Measurements from ENCODE around the gene SLC35F4. TPM values are rescaled to one million over a fixed set of nuclear protein-coding genes. Genes with fewer than 3 reads are reported as not detected.
A peak's percentile ranks its signal among the peaks of the same experiment; 100 is the strongest.
"Not testable (repeated sequence)": the region's sequence is repeated elsewhere in the genome, so short reads cannot be mapped to it uniquely, and the experiment has no call there.

Gene SLC35F4
- total RNA-seq (2014; rRNA removed; shearing (Covaris generic)), result not detected in 2 replicates
- not detected in 2 replicates for polyA plus RNA-seq (2014; cell fraction: nucleus; rRNA removed)

DNA sequence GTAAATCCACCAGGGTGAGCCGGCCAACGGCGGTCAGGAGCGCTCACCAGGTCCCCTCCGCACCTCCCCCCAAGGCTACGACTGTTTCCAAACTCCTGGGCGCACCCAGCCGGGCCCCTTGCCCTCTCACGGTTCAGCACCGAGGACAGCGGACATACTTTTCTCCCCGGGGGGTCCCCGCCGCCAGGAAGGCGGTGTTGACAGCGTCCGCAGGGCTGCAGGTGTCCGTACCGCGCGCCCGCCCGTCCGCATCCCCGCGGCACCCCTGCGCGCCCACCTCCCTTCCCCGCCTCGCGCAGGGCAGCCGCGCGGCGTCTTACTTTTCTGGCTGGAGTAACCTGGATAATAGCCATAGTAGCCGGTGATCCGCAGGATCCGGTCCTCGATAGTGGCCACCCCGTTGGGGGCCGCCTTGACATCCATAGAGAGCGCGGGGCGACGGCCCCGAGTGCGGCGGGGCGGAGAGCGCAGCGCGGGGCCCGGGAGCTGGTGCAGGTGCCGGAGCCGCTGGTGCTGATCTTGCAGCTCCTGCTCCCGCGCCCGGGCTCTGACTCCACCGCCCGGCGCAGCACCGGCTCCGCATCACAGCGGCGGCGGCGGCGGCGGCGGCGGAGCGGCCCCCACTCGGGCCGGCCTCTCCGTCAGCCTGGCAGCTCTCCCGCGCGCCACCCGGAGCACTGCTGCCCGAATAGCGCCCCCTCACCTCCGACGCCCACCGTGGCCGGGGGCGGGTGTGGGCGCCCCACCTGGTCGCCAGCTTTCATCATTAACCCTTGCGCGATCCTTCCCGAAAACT, at the start of gene SLC35F4:
Gene SLC35F4 (minus strand): TSS at position 690 of the 796 bp plus-strand sequence.
- DNase-seq (ENCODE audit: extremely low read depth, low read depth), result no peak

DNA sequence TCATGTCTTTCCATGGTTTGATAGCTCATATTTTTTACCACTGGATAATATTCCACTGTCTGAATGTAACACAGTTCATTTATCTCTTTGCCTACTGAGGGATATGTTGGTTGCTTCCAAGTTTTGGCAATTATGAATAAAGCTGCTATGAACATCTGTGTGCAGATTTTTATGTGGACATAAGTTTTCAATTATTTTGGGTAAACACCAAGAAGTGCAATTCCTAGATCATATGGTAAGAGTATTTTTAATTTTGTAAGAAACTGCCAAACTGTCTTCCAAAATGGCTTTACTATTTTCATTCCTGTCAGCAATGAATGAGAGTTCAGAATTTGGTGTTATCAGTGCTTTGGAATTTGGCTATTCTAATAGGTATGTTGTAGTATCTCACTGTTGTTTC, 43.7 kb upstream of the SLC35F4 start:
- no peak for DNase-seq (ENCODE audit: extremely low read depth, low read depth)

DNA sequence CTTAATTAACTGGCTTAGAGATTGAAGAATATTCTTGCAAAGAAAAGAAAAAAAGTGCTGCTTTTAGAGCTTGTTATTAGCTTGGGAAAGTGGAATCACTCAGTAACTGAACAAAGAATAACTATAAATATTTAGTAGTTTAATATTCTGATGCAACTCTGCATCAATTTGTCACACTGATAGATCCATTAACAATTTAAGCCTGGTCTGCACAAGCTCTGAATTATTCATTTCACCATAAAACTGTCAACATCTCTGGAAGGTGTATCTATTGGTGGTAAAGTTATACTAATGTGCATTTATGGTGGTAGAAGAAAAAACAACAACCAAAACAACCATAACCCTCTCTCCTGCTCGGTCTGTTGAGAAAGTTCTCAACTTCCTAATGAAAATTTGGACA, 38.1 kb upstream of the SLC35F4 start:
- no peak for DNase-seq (ENCODE audit: extremely low read depth, low read depth)

DNA sequence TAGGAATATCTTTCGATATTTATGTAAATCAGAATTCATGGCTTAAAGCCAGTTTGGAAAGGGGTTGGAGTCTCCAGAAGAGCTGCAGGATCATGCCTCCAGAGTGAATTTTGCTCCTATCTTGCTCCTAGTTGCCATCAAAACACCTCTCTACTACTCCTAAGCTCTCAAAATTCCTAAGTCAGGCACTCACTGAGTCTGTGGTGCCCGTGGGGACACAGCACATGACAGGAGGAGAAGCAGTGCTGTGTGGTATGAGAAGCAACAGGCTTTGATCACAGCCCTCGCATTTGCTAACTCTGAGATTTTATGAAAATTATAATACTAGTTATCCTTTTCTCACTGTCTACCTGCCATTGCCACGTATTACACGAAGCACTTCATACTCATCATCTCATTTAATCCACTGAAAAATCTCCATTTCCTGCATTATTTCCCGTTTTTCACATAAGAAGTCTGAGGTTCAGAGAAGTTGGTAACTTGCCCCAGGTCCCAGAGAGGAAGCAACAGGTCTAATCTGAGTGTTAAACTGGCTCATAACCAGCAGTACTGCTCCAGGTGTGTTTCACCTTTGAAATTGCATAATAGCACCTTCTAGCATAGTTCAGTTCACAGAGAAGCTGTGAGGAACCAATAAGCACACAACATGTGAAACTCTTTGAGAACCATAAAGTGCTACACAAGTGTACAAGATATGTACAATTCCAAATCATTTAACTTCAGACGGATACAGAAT, 33.1 kb upstream of the SLC35F4 start:
- DNase-seq (ENCODE audit: extremely low read depth, low read depth), result no peak

DNA sequence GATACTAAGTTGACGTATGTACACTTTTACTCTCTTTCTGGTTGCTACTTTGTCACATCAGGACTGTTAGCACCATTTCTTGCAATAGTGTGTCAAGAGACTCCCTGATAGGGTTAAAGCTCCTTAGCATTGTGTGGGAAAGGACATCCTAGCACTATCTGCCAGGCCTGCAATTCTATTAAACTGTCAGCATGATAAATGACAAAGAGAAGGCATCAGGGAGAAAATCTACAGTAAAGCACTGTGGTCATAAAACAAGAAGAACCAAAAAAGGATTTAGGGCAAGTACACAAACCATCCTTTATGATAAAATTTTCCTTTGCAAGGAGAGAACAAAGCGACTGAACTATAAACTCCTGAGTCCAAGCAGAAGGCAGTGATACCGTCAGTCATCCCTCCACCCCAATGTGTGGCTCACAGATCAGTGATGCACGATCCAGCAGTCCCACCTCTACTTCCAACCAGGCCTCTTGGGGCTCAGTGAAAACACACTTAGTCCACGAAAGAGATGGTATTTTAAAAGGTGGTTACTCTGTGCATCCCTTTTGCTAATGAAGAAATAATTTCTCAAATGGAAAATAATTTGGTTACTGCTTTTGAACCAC, 31.4 kb upstream of the SLC35F4 start:
- no peak for DNase-seq (ENCODE audit: extremely low read depth, low read depth)

DNA sequence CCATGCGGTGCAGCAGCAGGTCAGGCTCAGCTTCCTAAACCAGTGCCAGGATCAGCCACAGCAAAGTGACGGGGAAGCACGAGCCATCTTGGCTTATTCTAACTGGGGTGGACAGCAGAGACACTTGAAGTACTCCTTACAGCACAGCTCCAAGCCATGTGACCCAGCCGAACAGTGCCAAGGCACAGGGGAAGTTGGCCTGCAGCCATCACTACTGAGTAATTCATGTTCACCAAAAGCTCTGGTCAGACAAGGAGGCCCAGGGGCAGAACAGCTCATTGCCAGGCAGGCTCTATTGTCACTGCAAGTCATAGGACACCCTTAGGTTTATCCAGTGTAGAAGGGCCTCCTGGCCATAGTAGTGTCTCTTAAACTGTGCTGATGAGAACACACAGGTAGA, 23.4 kb upstream of the SLC35F4 start:
- DNase-seq (ENCODE audit: extremely low read depth, low read depth), result no peak

DNA sequence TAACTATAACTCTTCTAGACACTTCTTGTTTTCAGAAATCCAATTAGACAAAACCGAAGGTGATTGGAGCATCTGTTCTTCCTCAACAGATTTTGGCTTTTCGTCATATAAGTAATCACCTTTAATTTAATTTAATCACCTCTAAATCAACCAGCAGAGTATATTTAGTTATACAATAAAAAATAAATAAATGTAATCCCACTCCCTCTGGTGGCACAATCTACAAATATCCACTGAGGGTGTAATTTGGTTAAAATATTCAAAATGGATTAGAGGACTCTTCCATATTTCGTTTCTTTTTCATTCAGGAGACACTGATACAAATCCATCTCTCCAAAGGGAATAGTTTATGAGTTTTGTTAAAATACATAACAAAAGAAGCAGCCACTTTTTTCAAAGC, 18.3 kb upstream of the SLC35F4 start:
- DNase-seq (ENCODE audit: extremely low read depth, low read depth), result no peak

DNA sequence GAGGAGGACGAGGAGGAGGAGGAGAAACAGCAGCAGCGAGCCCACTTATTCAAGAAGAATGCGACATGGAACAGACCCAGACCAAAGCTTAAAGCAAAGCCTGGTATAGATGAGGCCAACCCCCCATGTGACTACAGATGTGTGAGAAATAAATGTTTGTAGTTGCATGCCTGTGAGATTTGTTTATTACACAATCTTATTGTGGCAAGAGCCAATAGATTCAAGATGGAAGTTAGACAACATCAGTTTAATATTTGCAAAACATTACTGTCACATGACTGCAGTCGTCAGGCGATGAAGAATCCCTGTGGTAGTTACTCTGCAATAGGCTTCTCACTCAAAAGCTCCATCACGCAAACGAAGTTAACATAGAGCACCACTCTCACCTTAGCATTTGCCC, 17.2 kb upstream of the SLC35F4 start:
- no peak for DNase-seq (ENCODE audit: extremely low read depth, low read depth)

DNA sequence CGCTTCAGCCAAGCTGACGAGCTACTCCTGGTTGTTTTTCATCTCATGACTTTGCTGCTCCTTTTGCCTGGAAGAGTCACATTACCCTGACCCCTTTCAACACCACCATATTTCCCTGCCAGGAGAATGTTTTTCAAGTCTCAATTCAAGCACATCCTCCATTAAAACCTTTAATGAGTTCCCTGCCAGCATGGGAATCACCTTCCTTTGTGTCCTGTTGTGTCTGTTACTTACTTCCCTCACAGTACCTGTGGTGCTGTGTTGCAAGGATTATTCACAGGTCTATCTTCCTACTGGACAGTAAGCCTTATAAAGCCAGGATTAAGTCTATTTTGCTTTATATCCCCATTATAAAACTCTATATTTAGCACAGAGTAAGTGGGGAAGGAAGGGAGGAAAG, 13.6 kb upstream of the SLC35F4 start:
- DNase-seq (ENCODE audit: extremely low read depth, low read depth), result no peak

DNA sequence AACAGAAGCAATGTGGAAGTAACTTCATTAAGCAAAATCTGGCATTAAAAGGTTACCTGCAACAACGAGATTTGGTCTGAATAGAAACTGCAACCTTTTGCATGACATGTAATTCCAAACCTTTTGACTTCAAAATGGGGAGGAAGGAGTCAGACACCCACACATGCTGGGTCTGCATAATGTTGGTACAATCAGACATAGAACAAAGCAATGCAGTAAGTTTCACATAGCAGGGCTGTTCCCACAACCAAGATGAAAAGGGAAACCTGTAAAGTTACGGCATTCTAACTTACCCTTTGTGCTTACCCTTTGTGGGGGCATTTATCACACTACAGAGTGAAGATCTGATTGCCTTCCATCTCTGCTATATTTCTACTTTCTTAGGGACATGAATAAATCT, 10.1 kb upstream of the SLC35F4 start:
- no peak for DNase-seq (ENCODE audit: extremely low read depth, low read depth)

DNA sequence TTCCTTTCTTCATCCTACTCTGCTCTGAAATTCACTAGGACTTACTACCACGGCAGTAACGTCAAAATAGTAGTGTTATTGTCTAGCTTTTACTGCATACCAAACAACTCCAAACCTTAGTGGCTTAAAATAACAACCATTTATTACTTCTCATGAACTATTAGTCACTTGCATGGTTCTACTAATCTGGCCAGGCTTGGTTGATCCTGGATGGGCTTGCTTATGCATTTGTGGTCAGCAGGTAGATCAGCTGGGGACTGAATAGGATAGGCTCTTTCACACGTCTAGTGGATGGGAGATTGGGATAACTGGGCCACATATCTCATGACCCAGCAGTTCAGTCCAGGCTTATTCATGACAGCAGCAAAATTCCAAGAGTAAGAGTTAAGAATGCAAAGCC, 9.4 kb upstream of the SLC35F4 start:
- DNase-seq (ENCODE audit: extremely low read depth, low read depth), result no peak

DNA sequence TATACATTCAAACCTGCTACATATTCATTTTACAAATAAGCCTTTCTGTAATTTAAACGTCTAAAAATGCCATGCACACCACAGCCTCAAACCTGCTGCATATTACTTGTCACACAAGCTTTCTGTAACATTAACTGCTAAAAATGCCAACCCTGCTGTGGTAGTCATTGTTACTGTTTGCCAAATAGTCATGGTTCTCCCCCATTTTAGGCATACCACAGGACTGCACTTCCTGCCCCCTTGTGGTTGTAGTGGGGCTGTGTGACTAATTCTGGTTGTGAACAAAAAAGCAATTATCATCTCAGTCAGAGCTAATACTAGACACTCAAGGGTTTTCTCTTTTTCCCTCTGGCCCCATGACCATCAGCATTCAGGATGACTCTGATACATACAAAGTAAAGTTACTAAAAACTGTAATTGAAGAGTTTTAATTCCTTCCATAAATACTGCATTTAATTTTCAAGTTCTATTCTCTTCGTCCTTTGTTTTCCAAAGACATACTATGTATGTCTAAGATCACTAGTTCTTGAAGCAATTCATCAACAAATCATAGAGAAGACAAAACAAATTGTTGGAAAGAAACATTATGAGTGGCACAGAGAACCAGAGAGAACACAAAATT, 5.7 kb upstream of the SLC35F4 start:
- peak; percentile 9 for DNase-seq (ENCODE audit: extremely low read depth, low read depth)

DNA sequence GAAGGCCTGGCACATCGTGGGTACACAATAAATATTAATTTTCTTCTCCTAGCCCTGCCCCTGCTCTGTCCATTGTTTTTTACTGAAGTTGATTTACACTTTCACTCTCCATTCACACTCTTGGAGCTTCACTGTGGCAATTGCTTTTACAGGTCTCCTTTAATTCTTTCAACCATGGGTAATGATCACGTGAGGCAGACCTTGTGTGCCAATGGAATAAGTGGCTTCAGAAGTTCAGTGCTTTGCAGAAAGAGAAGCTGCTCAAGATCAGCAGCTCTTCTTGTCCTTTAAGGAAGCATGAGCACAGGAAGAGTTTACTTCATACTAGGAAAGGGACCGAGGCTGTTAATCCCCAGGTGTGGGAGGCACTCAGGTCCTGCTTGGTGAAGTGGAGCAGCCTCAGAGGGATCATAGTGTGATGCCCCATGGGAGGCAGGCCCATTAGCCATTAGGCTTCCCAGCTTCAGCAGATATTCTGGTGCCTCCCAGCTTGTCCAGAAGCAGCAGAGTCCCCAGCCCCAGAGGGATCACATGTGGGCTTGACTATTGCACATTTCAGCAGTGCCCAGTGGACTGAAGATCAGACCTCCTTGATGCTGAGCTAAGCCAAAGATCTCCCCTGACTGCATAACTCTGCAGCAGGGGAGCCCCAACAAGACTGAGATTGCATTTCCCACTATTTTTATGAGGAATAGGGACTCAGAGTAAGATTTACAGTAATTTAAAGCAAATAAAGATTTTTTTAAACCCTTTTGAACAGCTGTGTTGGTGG, 5.0 kb upstream of the SLC35F4 start:
- DNase-seq (ENCODE audit: extremely low read depth, low read depth), result no peak

DNA sequence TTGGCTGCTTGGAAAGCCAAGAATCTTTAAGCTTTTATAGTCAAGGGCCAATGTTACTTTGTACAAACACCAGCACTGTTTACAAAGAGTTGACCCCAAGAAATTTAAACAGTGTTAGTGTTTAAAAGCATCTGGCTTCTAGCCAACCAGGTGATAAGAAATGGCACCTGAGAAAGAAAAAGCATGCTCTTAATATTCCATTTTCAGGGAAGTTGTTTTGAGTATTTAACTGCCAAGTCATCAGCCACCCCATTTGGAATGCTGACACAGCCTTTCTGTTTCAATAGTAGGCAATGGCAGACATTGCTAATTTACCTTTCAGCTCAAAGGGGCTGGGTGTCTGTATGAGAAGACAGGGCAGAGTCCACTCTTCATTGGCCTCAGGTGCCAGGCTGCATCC, 3.7 kb upstream of the SLC35F4 start:
- DNase-seq (ENCODE audit: extremely low read depth, low read depth), result no peak

DNA sequence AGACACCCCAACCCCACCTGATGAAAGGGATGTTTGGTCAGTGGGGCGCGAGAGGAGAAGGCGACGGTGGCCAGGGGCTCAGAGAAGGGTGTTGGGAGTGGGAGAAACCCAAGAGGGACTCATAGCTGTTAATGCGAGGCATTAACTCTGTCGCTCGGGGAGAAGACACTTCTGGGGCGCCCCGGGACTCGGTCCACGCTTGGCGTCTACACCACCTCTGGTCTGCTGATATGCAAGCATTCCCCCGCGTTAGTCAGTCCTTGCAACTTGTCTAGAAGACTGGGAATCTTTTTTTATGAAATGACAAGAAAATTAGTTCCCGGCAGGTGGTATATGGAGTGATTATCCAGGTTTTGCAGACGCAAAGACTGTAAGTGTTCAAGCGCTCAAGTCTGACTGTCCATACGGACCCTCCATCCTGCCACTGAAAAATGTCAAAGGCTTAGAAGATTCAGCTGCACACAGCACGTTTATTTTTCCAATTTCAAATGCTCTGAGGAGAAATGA, 360 bp upstream of the SLC35F4 start:
- DNase-seq (ENCODE audit: extremely low read depth, low read depth), result no peak

DNA sequence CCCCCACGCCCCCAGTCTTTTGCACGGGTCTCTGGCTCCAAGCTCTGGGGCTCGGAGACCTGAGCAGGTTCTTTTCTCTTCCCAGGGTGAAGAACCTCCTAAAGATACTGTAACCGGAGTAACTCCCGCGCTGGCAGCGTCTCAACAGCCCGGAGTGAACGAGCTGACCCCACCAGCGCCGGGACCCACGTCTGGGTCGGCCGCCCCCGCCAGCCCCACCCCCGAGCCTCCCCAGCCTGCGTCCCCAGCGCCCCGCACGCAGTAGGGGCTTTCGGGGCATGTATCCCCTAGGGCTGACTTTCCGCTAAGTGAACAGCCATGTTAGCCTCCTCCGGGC, 858 bp downstream of the SLC35F4 start:
- DNase-seq (ENCODE audit: extremely low read depth, low read depth), result no peak

DNA sequence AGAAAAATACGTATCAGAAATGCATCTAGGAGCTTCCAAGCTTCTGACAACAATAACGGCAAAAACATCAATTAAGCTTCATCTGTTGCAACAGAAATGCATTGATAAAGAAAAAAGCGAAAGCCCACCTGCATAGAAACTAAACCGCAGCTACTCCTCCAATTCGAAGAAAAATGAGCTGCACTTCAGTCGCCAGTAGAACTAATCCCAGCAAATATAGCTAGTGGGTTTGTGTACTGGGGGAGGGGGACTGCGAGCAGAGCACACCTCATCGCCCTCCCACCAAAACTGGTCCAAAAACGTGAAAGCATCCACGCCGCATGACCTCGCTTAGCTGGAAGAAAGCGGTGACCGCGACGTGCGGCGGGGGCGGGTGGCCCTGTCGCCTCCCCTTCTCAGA, 1.2 kb downstream of the SLC35F4 start:
- no peak for DNase-seq (ENCODE audit: extremely low read depth, low read depth)

DNA sequence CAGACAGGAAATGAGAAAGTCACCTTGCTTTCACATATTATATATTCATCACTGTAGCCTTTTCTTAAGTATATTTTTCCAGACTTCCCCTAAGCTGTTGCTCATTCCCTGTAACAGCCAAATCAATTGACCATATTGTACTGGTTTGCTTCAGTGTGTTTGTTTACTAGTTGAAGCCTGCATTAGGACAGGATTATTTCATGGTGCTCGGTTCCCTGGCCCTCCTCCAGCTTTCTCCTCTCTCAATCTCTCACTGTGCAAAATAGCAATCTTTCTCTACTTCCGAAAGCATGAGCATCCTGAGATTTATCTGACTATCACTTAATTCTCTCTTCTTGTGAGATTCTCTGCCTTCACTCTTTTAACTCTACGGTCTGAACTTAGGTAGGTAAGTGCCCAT, 2.4 kb downstream of the SLC35F4 start:
- no peak for DNase-seq (ENCODE audit: extremely low read depth, low read depth)

DNA sequence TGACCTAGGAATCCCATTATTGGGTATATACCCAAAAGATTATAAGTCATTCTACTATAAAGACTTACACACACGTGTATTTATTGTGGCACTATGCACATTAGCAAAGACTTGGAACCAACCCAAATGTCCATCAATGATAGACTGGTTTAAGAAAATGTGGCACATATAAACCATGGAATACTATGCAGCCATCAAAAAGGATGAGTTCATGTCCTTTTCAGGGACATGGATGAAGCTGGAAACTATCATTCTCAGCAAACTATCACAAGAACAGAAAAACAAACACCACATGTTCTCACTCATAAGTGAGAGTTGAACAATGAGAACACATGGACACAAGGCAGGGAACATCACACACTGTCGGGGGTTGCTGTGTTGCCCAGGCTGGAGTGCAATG, 10.2 kb downstream of the SLC35F4 start:
- not testable (repeated sequence) for DNase-seq (ENCODE audit: extremely low read depth, low read depth)

DNA sequence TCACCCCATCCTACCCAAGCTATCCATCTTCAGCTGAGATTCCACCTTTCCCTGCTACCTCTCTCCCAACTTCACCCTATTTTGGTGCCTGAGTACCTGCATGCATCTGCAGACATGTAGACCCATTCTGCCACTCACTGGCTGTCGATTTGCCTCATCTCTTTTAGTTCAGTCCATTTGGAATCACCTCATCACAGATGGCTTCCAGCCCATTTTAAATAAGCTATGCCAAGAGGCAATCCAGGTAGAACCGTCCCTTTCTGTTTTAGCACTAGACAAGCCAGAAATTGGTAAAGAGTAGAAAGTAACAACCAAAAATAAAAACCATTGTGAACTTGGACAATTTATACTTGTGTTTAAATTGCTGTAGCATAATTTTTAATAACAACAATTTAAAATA, 11.3 kb downstream of the SLC35F4 start:
- no peak for DNase-seq (ENCODE audit: extremely low read depth, low read depth)
